Measurements from ENCODE around the gene TMEM163. TPM values are rescaled to one million over a fixed set of nuclear protein-coding genes. Genes with fewer than 3 reads are reported as not detected.

TMEM163 gene
- total and polyA plus RNA-seq, 2 donors (not counting 3 experiments of a cell fraction or from before 2014, with no cell fraction given) = 1.0 to 2.8 TPM

- H2AFZ ChIP-seq (ENCODE audit: low read depth, low read length) = no peak overlapping the region
- DNase-seq (ENCODE audit: low read depth, low spot score) = no peak
- dilution Hi-C loops (cut with MboI; ENCODE audit: extremely low pct_ligation_motif_present, low sequenced_read_pairs) = no loop called here
- CTCF ChIA-PET = interaction anchor here (1.0 to 11.1 kb wide), 17 partner anchors 10 to 561 kb away, joined by 3 to 234 read pairs (median 5); no protein-coding TSS in a partner anchor
- H3K9me1 ChIP-seq (replicated peaks; ENCODE audit: control insufficient read depth, extremely low read depth, insufficient read depth, low read length) = no peaks in the 10 kb centered on the region
- H3K36me3 ChIP-seq (ENCODE audit: control insufficient read depth in 2 of 2, extremely low read depth in 1 of 2, insufficient read depth in 2 of 2, low read length in 2 of 2) = peaks cover 0 to 2% of the 10 kb centered on the region in 2 experiments
- H3K4me3 ChIP-seq (replicated peaks in 1 of 3; ENCODE audit: insufficient read depth in 1 of 3, low read depth in 1 of 3, low read length in 3 of 3) = no peak overlapping the region
- BruUV-seq (replicated peaks) = no TSS peak
- TF ChIP-seq CTCF (IDR thresholded peaks at IDR 0.05; ENCODE audit: extremely low read depth in 1 of 2, insufficient read depth in 1 of 2, low read depth in 1 of 2, low read length in 2 of 2) (no peak), JUN (IDR thresholded peaks at IDR 0.05; ENCODE audit: borderline replicate concordance, insufficient read depth, insufficient read length, low read depth) (no peak), GATA2 (IDR thresholded peaks at IDR 0.05; ENCODE audit: insufficient read depth, insufficient read length, low read depth, low read length) (no peak), MAX (IDR thresholded peaks at IDR 0.05; ENCODE audit: insufficient read depth, insufficient read length) (no peak), MYC (IDR thresholded peaks at IDR 0.05; ENCODE audit: low read depth, low read length) (no peak), FOS (IDR thresholded peaks at IDR 0.05; ENCODE audit: borderline replicate concordance, insufficient read depth, low read length) (no peak), EZH2 (IDR thresholded peaks at IDR 0.05; ENCODE audit: borderline replicate concordance, low read depth, low read length, severe bottlenecking) (no peak), POLR2A (IDR thresholded peaks at IDR 0.05; ENCODE audit: low read depth, low read length) (no peak), POLR2AphosphoS5 (IDR thresholded peaks at IDR 0.05; ENCODE audit: insufficient read depth, low read depth, low read length) (no peak)
- no peaks in the 10 kb centered on the region for H3K79me2 ChIP-seq (ENCODE audit: control insufficient read depth, insufficient read depth, low read length)
- no peak for FAIRE-seq
- H3K9me3 ChIP-seq (replicated peaks; ENCODE audit: control insufficient read depth, insufficient read depth, low read length) = no peaks in the 10 kb centered on the region
- peak overlapping the region; percentile 32 for H3K9ac ChIP-seq (replicated peaks; ENCODE audit: extremely low read depth, insufficient read depth, low read length)
- peak overlapping the region; percentile 56 for H3K4me2 ChIP-seq (ENCODE audit: insufficient read depth, low read length)
- peaks cover 43% of the 10 kb centered on the region for H3K4me1 ChIP-seq (ENCODE audit: control insufficient read depth, extremely low read depth, insufficient read depth, low read length)
- H3K27ac ChIP-seq (ENCODE audit: insufficient read depth, low read depth, low read length) = peak overlapping the region; percentile 45
- intact Hi-C loops (cut with micrococcal nuclease) = loop anchor here (1.0 kb wide), 5 partner anchors 20 to 328 kb away; no protein-coding TSS in a partner anchor
- no peaks in the 10 kb centered on the region for H3K27me3 ChIP-seq (ENCODE audit: control insufficient read depth in 2 of 2, insufficient read depth in 2 of 2, low read length in 2 of 2)
- POLR2A ChIA-PET = interaction anchor here (0.7 kb wide), 1 partner anchor 45 kb away, joined by 3 read pairs; no protein-coding TSS in a partner anchor
- no peaks in the 10 kb centered on the region for H4K20me1 ChIP-seq (replicated peaks; ENCODE audit: control insufficient read depth, extremely low read depth, insufficient read depth, low read length)
These were observed 272.8 kb downstream of the TMEM163 start for GRCh38 chr2:134445985-134446382.
